Endothelial cell (in vitro differentiated cells): ENCODE data around the gene DEDD. TPM values are rescaled to one million over a fixed set of nuclear protein-coding genes. Genes with fewer than 3 reads are reported as not detected.

ENCODE experiments used
- DNase-seq: peaks from one replicate; pipeline ENCODE4 v3.0.0; 2021; ENCODE audit warnings: low spot score
- H3K27ac Mint-ChIP-seq: one replicate; pipeline ENCODE4 v1.8.0; 2021; ENCODE audit warnings: mixed read lengths, inconsistent platforms; ENCODE audit not compliant: unreplicated experiment
- H3K27me3 Mint-ChIP-seq: one replicate; pipeline ENCODE4 v1.8.0; 2021; ENCODE audit warnings: mild to moderate bottlenecking, moderate library complexity, mixed read lengths, inconsistent platforms; ENCODE audit not compliant: unreplicated experiment
- H3K36me3 Mint-ChIP-seq: one replicate; pipeline ENCODE4 v1.8.0; 2021; ENCODE audit warnings: mild to moderate bottlenecking, low read depth, mixed read lengths, inconsistent platforms; ENCODE audit not compliant: unreplicated experiment
- H3K4me1 Mint-ChIP-seq: one replicate; pipeline ENCODE4 v1.8.0; 2021; ENCODE audit warnings: mild to moderate bottlenecking, mixed read lengths, inconsistent platforms; ENCODE audit not compliant: unreplicated experiment
- H3K4me3 Mint-ChIP-seq: one replicate; pipeline ENCODE4 v1.8.0; 2021; ENCODE audit warnings: mild to moderate bottlenecking, mixed read lengths, inconsistent platforms; ENCODE audit not compliant: unreplicated experiment
- H3K9me3 Mint-ChIP-seq: one replicate; pipeline ENCODE4 v1.8.0; 2021; ENCODE audit warnings: mixed read lengths, inconsistent platforms; ENCODE audit not compliant: unreplicated experiment
- CTCF ChIP-seq: fragments of 200-600 bp; sonication (generic); IDR thresholded peaks from one replicate; pipeline ENCODE4 v1.5.0; 2021; ENCODE audit warnings: antibody characterized with exemption; ENCODE audit not compliant: unreplicated experiment
- total RNA-seq: library from RNA; stranded (reverse); fragmentation: NEBNext Ultra II Directional; extraction: Animal tissue kit (Norgen Biotek cat#: 25700); gene quantifications from one replicate; pipeline ENCODE4 v1.2.1, GENCODE V29; 2021; ENCODE audit not compliant: unreplicated experiment

The DEDD gene
- total RNA-seq, 1 donor from 2014 or later = 133 TPM

GRCh38 chr1:161096015-161096414, 36.5 kb downstream of the DEDD start:
- peaks cover 15% of the 10 kb centered on the region for H3K36me3 Mint-ChIP-seq
- H3K4me1 Mint-ChIP-seq = peaks cover 16% of the 10 kb centered on the region
- no peaks in the 10 kb centered on the region for H3K9me3 Mint-ChIP-seq
- no peak for DNase-seq
- no peak overlapping the region for H3K27ac Mint-ChIP-seq
- peaks cover 2% of the 10 kb centered on the region for H3K27me3 Mint-ChIP-seq
- no peak overlapping the region for H3K4me3 Mint-ChIP-seq
- TF ChIP-seq CTCF = no peak

- DNase-seq = no peak
- Mint-ChIP-seq H3K4me1 (peaks cover 16% of the 10 kb centered on the region), H3K27ac (no peak overlapping the region), H3K27me3 (peaks cover 2% of the 10 kb centered on the region), H3K36me3 (peaks cover 15% of the 10 kb centered on the region), H3K9me3 (no peaks in the 10 kb centered on the region), H3K4me3 (no peak overlapping the region)
- TF ChIP-seq CTCF = no peak
These were observed 37.2 kb downstream of the DEDD start for GRCh38 chr1:161095230-161095629.

- no peak overlapping the region for H3K4me3 Mint-ChIP-seq
These were observed 38.0 kb downstream of the DEDD start for GRCh38 chr1:161094481-161094880.

GRCh38 chr1:161092621-161093028, 39.8 kb downstream of the DEDD start:
- no peak overlapping the region for H3K27ac Mint-ChIP-seq
- H3K9me3 Mint-ChIP-seq = no peaks in the 10 kb centered on the region
- no peak for DNase-seq
- peaks cover 13% of the 10 kb centered on the region for H3K4me1 Mint-ChIP-seq
- TF ChIP-seq CTCF = no peak
- no peak overlapping the region for H3K4me3 Mint-ChIP-seq
- H3K36me3 Mint-ChIP-seq = peaks cover 3% of the 10 kb centered on the region
- peaks cover 3% of the 10 kb centered on the region for H3K27me3 Mint-ChIP-seq

More at GRCh38 chr1:161094481-161094880, 38.0 kb downstream of the DEDD start:
- no peak overlapping the region for H3K27ac Mint-ChIP-seq
- no peak for DNase-seq
- H3K36me3 Mint-ChIP-seq = peaks cover 8% of the 10 kb centered on the region
- no peak for TF ChIP-seq CTCF
- H3K27me3 Mint-ChIP-seq = peaks cover 2% of the 10 kb centered on the region
- H3K4me1 Mint-ChIP-seq = peaks cover 16% of the 10 kb centered on the region
- no peaks in the 10 kb centered on the region for H3K9me3 Mint-ChIP-seq

- no peak for TF ChIP-seq CTCF
- no peak for DNase-seq
- peaks cover 4% of the 10 kb centered on the region for H3K27me3 Mint-ChIP-seq
- no peaks in the 10 kb centered on the region for H3K36me3 Mint-ChIP-seq
- H3K4me3 Mint-ChIP-seq = no peak overlapping the region
- H3K4me1 Mint-ChIP-seq = peaks cover 7% of the 10 kb centered on the region
- no peaks in the 10 kb centered on the region for H3K9me3 Mint-ChIP-seq
- no peak overlapping the region for H3K27ac Mint-ChIP-seq
These were observed 40.5 kb downstream of the DEDD start for GRCh38 chr1:161091796-161092507.
